ENCODE data around the gene ACTL7A.

The ACTL7A gene

GRCh38 chr9:108850293-108850897, 11.7 kb upstream of the ACTL7A start:
- no peak for DNase-seq

GRCh38 chr9:108851138-108851537, 10.9 kb upstream of the ACTL7A start:
- no peak for DNase-seq

GRCh38 chr9:108852079-108852478, 10.0 kb upstream of the ACTL7A start:
- DNase-seq: no peak

GRCh38 chr9:108854094-108854493, 8.0 kb upstream of the ACTL7A start:
- DNase-seq: no peak

- no peak for DNase-seq
These were observed 7.2 kb upstream of the ACTL7A start for GRCh38 chr9:108854641-108855528.

- no peak for DNase-seq
These were observed 6.6 kb upstream of the ACTL7A start for GRCh38 chr9:108855529-108855886.

- no peak for DNase-seq
These were observed 6.2 kb upstream of the ACTL7A start, which contains the start of gene ACTL7B for GRCh38 chr9:108855888-108856287. Gene ACTL7B, minus strand, starts transcription at chr9:108855986. Its CDS starts 56 bp downstream, at chr9:108855930.

- no peak for DNase-seq
These were observed 4.5 kb upstream of the ACTL7A start for GRCh38 chr9:108857572-108857971.

- DNase-seq: no peak
These were observed 2.5 kb upstream of the ACTL7A start for GRCh38 chr9:108859459-108860114.

GRCh38 chr9:108860354-108860753, 1.7 kb upstream of the ACTL7A start:
- DNase-seq: no peak

GRCh38 chr9:108860764-108861163, 1.3 kb upstream of the ACTL7A start:
- DNase-seq: no peak

- no peak for DNase-seq
These were observed 602 bp upstream of the ACTL7A start for GRCh38 chr9:108861464-108861863.

- DNase-seq: no peak
These were observed 1.8 kb downstream of the ACTL7A start for GRCh38 chr9:108863891-108864290.

- no peak for DNase-seq
These were observed 2.4 kb downstream of the ACTL7A start for GRCh38 chr9:108864446-108864845.

GRCh38 chr9:108865037-108865436, 3.0 kb downstream of the ACTL7A start:
- DNase-seq: no peak

- DNase-seq: no peak
These were observed 3.9 kb downstream of the ACTL7A start for GRCh38 chr9:108866001-108866420.

GRCh38 chr9:108867116-108867515, 5.0 kb downstream of the ACTL7A start:
- DNase-seq: no peak

- DNase-seq: no peak
These were observed 5.8 kb downstream of the ACTL7A start for GRCh38 chr9:108867829-108868228.

GRCh38 chr9:108869092-108869725, 7.1 kb downstream of the ACTL7A start:
- no peak for DNase-seq

GRCh38 chr9:108874058-108874788, 12.2 kb downstream of the ACTL7A start:
- DNase-seq: no peak

- no peak for DNase-seq
These were observed 14.4 kb downstream of the ACTL7A start for GRCh38 chr9:108876425-108876824.

- DNase-seq: no peak
These were observed 15.5 kb downstream of the ACTL7A start for GRCh38 chr9:108877524-108877923.

All from cortex of kidney (tissue), 1 donor.